HG02798 (cell line): ENCODE results near the gene MAPKAP1.
"Not testable (repeated sequence)": the region's sequence is repeated elsewhere in the genome, so short reads cannot be mapped to it uniquely, and the experiment has no call there.

Experiments used
- ATAC-seq: cut with Tn5 transposase; IDR thresholded peaks from one replicate; pipeline ENCODE4 v1.9.1; 2021; ENCODE audit warnings: mild to moderate bottlenecking; ENCODE audit not compliant: unreplicated experiment, poor library complexity

The MAPKAP1 gene

DNA sequence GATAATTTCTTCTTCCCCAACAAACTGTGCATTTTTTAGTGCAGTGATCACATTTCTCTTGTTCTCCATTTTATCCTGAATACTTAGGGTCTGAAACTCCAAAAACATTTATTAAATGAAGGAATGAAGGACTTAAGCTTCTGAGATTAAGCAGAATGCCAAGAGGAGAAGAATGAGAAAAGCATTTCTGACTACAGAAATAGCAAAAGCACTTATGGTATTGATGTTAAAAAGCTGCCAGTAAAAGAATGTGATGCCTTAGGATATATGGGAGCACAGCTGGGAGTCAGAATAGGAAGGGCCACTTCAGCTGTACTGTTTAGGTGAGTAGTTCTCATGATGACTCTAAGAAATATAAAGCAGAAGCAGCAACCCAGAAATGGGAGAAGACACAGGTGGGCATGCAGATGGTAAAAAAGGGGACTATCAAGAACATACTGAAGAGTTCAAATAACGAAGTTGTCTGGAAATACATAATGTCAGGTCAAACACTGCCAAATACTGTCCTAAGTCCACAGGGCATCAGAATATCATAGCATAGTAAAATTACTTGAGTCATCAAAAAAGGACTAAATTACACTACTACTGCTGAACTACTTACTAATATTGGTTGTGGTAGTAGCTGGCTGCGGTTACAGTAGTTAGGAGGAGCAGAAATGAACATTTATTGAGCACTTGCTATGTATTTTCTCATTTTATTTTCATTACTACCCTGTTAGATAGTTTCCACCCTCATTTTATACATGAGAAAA lies 132.7 kb downstream of the MAPKAP1 start:
- no peak for ATAC-seq

GRCh38 chr9:125572461-125572860 lies 134.5 kb downstream of the MAPKAP1 start:
- not testable (repeated sequence) for ATAC-seq

GRCh38 chr9:125571824-125572223 lies 135.2 kb downstream of the MAPKAP1 start:
- not testable (repeated sequence) for ATAC-seq

- ATAC-seq: no peak
Measured at GRCh38 chr9:125570246-125570645, 136.8 kb downstream of the MAPKAP1 start.

- ATAC-seq: no peak
Measured at GRCh38 chr9:125568621-125569020, 138.4 kb downstream of the MAPKAP1 start.

DNA sequence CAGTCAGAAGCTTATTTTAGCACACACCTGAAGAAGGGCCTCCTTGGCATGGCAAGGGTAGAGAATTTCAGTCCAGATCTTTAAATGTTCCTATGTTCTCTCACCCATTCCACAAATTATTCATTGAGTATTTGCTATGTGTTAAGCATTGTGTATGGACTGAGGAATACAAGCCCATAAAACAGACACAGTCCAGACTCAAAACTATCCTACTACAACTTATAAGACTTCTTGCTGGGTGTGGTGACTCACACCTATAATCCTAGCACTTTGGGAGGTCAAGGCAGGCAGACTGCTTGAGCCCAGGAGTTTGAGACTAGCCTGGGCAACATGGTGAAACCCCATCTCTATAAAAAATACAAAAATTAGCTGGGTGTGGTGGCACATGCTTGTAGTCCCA lies 141.0 kb downstream of the MAPKAP1 start:
- ATAC-seq: not testable (repeated sequence)

DNA sequence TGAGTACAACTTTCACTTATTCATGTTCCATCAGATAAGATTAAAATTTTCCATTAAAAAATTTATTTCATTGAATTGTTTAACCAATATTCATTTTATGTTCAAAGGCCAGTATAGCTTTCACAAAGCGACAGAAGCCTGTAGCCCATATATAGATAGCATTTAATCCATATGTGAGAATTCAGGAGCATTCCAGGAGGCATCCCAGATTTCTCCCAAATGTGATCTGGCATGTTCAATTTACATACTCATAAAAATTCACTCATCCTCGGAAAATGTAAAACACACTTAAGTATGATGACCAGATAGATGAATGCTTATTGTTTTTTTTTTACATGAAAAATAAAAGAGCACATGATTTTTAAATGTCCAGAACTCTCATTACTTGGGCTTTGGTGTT lies 141.9 kb downstream of the MAPKAP1 start:
- ATAC-seq: no peak

- no peak for ATAC-seq
Measured at GRCh38 chr9:125564631-125565030, 142.4 kb downstream of the MAPKAP1 start.

GRCh38 chr9:125561509-125562148 lies 145.4 kb downstream of the MAPKAP1 start:
- no peak for ATAC-seq

DNA sequence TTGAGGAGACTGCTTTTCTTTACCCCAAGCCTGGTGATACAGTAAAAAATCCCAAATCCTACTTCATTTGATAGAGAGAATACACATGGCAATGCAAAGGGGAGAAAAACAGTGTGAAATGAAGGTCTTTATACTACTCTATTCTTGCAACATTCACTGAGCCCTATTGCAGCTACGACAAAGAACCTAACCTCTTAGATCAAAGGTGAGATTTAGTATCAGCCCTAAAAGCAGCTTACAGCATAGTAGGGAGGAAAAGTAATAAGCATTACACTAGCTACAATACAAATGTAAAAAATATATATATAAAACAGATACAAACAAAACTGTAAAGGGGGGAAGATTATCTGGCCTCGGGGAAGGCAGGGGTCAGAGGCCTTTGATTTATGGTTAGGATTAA lies 147.1 kb downstream of the MAPKAP1 start:
- no peak for ATAC-seq

DNA sequence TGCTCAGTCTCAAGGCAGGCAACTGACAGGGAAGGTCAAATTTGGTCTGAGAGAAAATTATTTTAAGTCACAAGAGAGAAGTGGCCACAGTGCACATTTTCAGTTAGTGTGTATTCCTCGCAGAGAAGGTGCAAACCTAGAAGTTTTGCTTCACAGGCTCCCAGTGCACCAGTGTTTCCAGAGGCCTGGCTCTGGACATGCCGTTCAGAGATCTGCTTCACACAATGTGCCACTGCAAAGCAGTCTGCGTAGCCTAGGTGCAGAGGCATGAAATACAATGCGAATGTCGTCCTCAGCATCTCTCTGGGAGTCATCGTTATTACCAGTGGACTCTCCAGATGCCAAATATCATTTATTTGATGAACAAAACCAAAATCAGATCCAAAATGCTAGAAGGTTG lies 147.8 kb downstream of the MAPKAP1 start:
- ATAC-seq: no peak

GRCh38 chr9:125558453-125559092 lies 148.4 kb downstream of the MAPKAP1 start:
- peak; percentile 44 for ATAC-seq

DNA sequence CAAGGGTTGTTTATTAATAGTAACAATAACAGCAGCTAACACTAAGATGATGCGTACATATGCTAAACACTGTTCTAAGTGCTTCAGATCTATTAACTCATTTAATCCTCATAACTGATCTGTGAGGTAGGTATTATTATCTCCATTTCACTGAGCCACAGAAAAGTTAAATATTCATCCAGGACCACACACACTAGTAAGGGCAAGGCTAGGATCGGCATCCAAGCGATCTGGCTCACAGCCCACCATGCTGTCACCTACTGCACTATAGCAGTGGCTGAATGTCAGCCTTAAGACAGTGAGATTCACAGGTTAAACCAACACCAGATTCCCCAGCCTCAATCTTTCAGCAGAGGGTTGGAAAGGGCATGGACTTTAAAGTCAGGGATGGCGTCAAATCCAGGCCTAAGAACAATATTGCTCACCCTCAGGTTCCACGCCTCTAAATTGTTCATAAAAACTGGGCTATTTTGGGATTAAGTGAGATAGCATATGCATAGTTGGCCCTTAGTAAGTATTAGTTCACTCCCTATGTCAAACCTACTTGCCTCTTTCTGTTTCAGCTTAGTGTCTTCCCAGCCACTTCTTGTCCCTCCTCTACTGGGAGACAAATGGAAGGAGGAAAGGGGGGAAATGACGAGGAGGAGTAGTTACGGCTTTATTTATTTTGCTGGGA lies 150.8 kb downstream of the MAPKAP1 start:
- no peak for ATAC-seq

GRCh38 chr9:125554726-125555125 lies 152.3 kb downstream of the MAPKAP1 start:
- ATAC-seq: no peak

DNA sequence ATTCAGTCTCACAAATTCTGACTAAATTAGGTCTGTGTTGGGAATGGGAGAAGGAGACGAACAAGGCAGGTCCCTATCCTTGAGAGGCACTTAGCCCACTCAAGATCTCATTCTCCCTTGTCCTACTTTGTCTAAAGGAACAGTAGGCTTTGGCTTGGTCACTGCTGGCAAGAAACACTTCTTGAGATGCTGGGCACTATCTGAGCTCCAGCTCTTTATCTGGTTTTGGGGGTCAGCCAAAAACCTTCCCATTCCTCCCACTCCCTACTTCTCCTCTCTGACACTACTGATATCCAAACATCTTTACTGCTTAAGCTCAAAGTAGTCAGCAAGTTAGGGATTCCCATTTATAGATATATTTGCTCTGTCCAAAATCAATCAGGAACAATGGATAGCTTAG lies 155.2 kb downstream of the MAPKAP1 start:
- ATAC-seq: no peak

DNA sequence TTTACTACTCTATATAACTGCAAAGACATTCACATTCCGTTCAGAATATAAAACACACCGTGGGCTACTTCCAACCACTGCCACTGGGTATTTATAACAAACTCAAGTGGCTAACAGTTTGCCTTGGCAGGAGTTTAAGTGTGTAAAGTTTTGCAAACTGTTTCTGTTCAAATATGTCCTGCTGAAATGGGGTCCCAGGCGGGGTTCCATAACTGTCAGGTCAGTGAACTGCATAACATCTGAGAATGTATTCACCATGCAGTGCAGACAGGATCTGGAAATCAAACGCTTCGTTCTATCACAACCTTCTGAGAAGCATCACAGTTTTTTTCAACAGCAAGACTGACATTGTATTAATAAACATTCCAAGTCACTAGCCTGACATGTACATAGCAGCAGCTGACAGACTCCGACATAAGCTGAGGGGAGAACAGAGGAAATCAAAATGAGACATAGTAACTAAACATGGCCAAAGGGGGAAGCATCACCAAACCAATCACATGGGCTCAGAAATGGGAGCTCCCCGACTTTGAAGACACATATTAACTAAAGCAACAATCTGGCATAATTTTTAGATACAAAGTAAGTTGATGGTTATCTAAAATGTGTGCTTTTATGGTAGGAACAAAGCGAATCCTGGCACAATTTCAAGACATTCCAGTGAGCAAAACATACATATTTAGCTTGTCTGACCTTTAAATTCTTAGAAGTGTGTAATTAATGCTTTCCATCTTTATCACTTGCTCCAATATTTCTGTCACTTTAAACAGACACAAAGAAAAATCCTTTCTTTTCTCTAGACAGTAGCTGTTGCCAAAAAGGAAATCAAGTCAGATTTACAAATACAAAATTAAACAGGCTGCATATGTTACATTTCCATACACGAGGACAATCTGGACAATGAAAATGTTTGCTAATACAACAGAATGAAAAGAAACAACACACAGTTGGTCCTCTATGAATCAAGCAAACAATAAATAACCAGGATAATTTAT lies 156.8 kb downstream of the MAPKAP1 start:
- no peak for ATAC-seq

DNA sequence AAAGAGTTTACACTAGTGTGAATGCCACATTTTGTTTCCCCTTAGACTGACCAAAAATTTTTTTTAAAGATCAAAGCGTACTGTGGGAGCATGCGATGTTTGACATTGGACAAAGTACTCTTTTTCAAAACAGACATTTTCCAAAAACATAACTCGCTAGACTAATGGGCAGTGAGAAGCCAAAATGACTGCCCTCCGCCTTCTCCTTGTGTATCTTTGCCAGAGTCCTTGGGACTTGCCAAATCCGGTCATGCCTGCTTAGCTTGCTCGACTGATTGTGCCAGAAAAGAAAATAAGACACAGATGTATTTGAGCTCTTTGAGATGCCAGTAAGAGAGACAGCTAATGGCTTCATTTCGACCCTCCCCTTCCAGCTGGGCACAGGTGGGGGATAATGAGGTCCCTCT lies 157.5 kb downstream of the MAPKAP1 start:
- ATAC-seq: no peak

- ATAC-seq: no peak
Measured at GRCh38 chr9:125549039-125549438, 158.0 kb downstream of the MAPKAP1 start.

- no peak for ATAC-seq
Measured at GRCh38 chr9:125548141-125548540, 158.9 kb downstream of the MAPKAP1 start.

DNA sequence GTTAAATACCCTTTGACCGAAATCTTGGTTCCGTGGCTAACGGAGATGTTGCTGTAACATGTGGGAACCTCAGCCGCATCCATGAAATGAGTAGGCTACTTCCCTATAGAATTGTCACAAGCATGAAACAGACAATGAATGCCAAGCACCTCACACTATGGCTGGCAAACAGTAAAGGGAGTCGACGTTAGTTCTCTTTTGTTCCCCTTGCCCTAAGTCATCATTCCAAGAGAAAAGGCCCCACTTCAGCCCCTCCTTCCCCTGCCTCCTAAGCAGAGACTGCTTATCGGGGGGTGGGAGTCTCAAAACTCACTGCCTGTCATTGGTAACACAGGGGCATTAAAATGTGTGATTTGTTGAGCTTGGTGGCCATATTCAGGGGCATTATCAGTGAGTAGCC lies 159.6 kb downstream of the MAPKAP1 start:
- ATAC-seq: no peak
